Mononuclear cell (primary cell): ENCODE measurements around the gene ERCC4. TPM values are rescaled to one million over a fixed set of nuclear protein-coding genes. Genes with fewer than 3 reads are reported as not detected.
"Not testable (repeated sequence)": the region's sequence is repeated elsewhere in the genome, so short reads cannot be mapped to it uniquely, and the experiment has no call there.

Experiments
- H3K27me3 ChIP-seq: 2 replicates; pipeline ENCODE4 v1.6.0; 2011; ENCODE audit warnings: low read length, control low read depth; ENCODE audit not compliant: insufficient read depth
- H3K4me1 ChIP-seq: 2 replicates; pipeline ENCODE4 v1.5.1; 2011; ENCODE audit warnings: mild to moderate bottlenecking, low read length, control low read depth; ENCODE audit not compliant: insufficient read depth
- H3K4me3 ChIP-seq: 2 replicates; pipeline ENCODE4 v1.5.1; 2011; ENCODE audit warnings: mild to moderate bottlenecking, low read length, moderate library complexity
- H3K9me3 ChIP-seq: 2 replicates; pipeline ENCODE4 v1.5.1; 2011; ENCODE audit warnings: low read depth, mild to moderate bottlenecking, control low read depth, low read length
- total RNA-seq: library from RNA; depleted of rRNA; stranded (reverse); fragments of >200 nt; gene quantifications from one replicate; pipeline ENCODE4 v1.2.3, GENCODE V29; 2012

Gene ERCC4
- total RNA-seq, 1 donor: 8.1 TPM

GRCh38 chr16:13904179-13904691, 15.7 kb upstream of the ERCC4 start:
- no peaks in the 10 kb centered on the region for H3K9me3 ChIP-seq
- no peak overlapping the region for H3K4me3 ChIP-seq
- peaks cover 5% of the 10 kb centered on the region for H3K27me3 ChIP-seq
- H3K4me1 ChIP-seq: no peaks in the 10 kb centered on the region

DNA sequence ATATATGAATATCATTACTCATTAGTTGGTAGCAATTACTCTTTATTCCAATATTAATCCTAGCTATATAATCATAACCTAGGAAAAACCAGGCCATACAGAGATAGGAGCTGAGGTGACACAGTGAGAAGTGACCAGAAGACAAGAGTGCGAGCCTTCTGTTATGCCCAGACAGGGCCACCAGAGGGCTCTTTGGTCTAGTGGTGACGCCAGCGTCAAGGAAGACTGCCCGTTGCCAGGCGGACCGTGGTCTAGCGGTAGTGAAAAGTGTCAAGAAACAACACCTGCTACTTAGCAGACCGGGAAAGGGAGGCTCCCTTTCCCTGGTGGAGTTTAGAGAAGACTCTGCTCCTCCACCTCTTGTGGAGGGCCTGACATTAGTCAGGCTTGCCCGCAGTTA, 15.1 kb upstream of the ERCC4 start:
- not testable (repeated sequence) for H3K4me3 ChIP-seq, H3K9me3 ChIP-seq, H3K27me3 ChIP-seq, H3K4me1 ChIP-seq

GRCh38 chr16:13906168-13907089, 13.5 kb upstream of the ERCC4 start:
- H3K9me3 ChIP-seq: no peaks in the 10 kb centered on the region
- peaks cover 11% of the 10 kb centered on the region for H3K27me3 ChIP-seq
- no peaks in the 10 kb centered on the region for H3K4me1 ChIP-seq
- H3K4me3 ChIP-seq: no peak overlapping the region

DNA sequence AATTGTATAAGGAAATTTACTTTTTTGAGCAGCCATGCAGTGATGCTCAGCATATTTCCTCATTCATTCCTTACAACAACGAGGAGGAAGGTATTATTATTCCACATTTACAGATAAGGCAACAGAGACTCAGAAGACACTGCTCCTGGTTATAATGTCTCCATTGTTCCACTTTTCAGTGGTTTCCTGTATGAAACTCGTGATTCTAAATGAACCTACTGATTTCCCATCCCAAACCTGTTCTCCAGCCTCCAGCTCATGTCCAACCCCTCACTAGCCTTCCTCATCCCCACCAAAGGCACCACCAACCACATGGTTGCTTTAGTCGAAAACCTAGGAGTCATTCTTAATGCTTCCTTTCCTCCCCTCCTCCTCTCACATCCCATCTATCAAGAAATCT, 12.5 kb upstream of the ERCC4 start:
- Histone ChIP-seq H3K4me1 (no peaks in the 10 kb centered on the region), H3K9me3 (no peaks in the 10 kb centered on the region), H3K4me3 (no peak overlapping the region), H3K27me3 (peaks cover 16% of the 10 kb centered on the region)

DNA sequence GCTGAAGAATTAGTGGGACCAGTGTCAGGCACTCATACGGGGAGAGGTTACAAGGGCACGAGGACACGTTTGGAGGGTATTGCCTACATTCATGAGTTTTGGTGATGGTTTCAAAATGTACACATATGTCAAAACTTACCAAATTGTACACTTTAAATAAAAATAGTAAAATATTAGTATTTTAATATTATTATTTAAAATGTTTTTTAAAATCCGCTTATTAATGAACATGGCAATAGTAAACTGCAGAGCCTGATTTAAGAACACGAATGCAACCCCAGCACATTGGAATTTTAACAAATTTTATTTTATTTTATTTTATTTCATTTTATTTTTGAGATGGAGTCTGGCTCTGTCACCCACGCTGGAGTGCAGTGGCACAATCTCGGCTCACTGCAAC, 10.9 kb upstream of the ERCC4 start:
- Histone ChIP-seq H3K4me3 (no peak overlapping the region), H3K9me3 (no peaks in the 10 kb centered on the region), H3K27me3 (peaks cover 16% of the 10 kb centered on the region), H3K4me1 (no peaks in the 10 kb centered on the region)

- peaks cover 16% of the 10 kb centered on the region for H3K27me3 ChIP-seq
- no peaks in the 10 kb centered on the region for H3K9me3 ChIP-seq
- no peaks in the 10 kb centered on the region for H3K4me1 ChIP-seq
- no peak overlapping the region for H3K4me3 ChIP-seq
These were observed 10.1 kb upstream of the ERCC4 start for GRCh38 chr16:13909872-13910303.

DNA sequence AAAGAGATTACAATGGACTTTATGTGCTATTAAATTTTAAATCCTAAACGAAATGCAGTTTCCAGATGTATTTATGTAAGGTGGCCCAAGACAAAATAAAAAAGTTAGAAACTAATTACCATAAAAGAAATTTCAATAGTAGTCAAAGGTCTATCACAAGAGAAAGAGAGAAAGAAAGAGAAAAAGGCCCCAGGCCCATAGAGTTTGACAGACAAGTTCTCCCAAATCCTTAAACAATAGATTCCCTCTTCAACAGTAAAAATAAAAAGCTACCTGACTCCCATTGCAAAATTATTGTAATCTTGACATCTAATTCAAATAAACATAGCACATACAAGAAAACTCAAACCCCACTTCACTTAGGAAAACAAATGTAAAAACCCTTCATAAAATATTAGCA, 8.6 kb upstream of the ERCC4 start:
- H3K4me1 ChIP-seq: no peaks in the 10 kb centered on the region
- H3K9me3 ChIP-seq: no peaks in the 10 kb centered on the region
- no peak overlapping the region for H3K4me3 ChIP-seq
- H3K27me3 ChIP-seq: peaks cover 16% of the 10 kb centered on the region

- H3K4me1 ChIP-seq: no peaks in the 10 kb centered on the region
- no peak overlapping the region for H3K4me3 ChIP-seq
- peaks cover 16% of the 10 kb centered on the region for H3K27me3 ChIP-seq
- no peaks in the 10 kb centered on the region for H3K9me3 ChIP-seq
These were observed 8.1 kb upstream of the ERCC4 start for GRCh38 chr16:13911871-13912270.

- Histone ChIP-seq H3K9me3 (no peaks in the 10 kb centered on the region), H3K4me3 (no peak overlapping the region), H3K27me3 (peaks cover 16% of the 10 kb centered on the region)
These were observed 7.1 kb upstream of the ERCC4 start for GRCh38 chr16:13912891-13913290.

GRCh38 chr16:13913374-13914292, 6.3 kb upstream of the ERCC4 start:
- Histone ChIP-seq H3K9me3 (no peaks in the 10 kb centered on the region), H3K27me3 (peaks cover 11% of the 10 kb centered on the region), H3K4me3 (no peak overlapping the region), H3K4me1 (no peaks in the 10 kb centered on the region)

More at GRCh38 chr16:13912891-13913290, 7.1 kb upstream of the ERCC4 start:
- H3K4me1 ChIP-seq: no peaks in the 10 kb centered on the region

DNA sequence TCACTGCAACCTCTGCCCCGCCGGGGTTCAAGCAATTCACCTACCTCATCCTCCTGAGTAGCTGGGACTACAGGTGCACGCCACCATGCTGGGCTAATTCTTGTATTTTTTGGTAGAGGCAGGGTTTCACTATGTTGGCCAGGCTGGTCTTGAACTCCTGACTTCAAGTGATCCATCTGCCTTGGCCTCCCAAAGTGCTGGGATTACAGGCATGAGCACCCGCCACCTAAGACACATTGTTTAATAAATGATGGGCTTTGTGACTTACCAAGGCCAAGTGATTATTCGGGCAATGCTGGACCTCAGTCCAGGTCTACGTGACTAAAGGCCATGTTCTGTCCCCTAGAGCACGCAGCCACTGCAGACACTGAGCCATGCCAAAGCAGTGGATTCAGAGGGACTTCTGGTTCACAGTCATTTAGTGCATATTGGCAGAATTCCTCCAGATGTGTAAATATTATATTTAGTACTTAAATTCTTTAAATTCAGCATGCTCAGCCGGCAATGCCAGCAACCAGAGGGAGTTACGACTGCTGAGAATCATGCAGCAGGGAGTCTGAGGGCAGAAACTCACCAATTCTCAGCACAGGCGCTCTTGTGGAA, 4.8 kb upstream of the ERCC4 start:
- Histone ChIP-seq H3K4me1 (peaks cover 4% of the 10 kb centered on the region), H3K27me3 (peaks cover 6% of the 10 kb centered on the region), H3K4me3 (no peak overlapping the region), H3K9me3 (no peaks in the 10 kb centered on the region)

- Histone ChIP-seq H3K4me1 (peaks cover 14% of the 10 kb centered on the region), H3K9me3 (no peaks in the 10 kb centered on the region), H3K27me3 (no peaks in the 10 kb centered on the region), H3K4me3 (no peak overlapping the region)
These were observed 648 bp upstream of the ERCC4 start for GRCh38 chr16:13919330-13919682.

- peak overlapping the region; percentile 74 for H3K4me3 ChIP-seq
- no peaks in the 10 kb centered on the region for H3K9me3 ChIP-seq
- no peaks in the 10 kb centered on the region for H3K27me3 ChIP-seq
- H3K4me1 ChIP-seq: peaks cover 14% of the 10 kb centered on the region
These were observed 510 bp downstream of the ERCC4 start for GRCh38 chr16:13920510-13920818.

DNA sequence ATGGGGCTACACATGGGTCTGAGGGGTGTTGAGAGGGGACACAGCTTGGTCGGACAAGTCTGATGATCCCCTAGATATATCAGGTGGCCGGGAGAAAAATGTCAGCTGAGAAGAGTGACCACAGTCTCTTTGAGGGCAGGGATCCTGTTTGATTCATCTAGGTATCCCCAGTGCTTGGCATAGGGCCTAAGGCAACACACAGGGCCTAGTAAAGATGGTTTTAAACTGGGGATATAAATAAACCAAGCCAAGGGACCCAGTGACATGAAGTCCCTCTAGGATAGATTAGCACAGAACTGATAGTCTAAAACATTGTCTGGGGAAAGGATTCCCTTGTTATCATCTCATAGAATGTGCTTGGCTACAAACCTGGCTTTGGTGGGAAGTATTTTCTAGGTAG, 1.4 kb downstream of the ERCC4 start:
- no peaks in the 10 kb centered on the region for H3K27me3 ChIP-seq
- H3K4me1 ChIP-seq: peaks cover 14% of the 10 kb centered on the region
- no peaks in the 10 kb centered on the region for H3K9me3 ChIP-seq
- H3K4me3 ChIP-seq: no peak overlapping the region
